Loucy (cell line): ENCODE data around the gene CDC34.

Source experiments
- H2AFZ ChIP-seq: fragments of 200-600 bp; sonication (generic); 2 replicates; pipeline ENCODE4 v1.6.0; 2016; ENCODE audit warnings: antibody characterized with exemption, mild to moderate bottlenecking, low read length, moderate library complexity
- H3F3A ChIP-seq: fragments of 200-600 bp; 2 replicates; pipeline ENCODE4 v1.6.0; 2016; ENCODE audit warnings: antibody characterized with exemption, low read depth, mild to moderate bottlenecking
- H3K27me3 ChIP-seq: fragments of 200-600 bp; sonication (generic); 2 replicates; pipeline ENCODE4 v1.6.1; 2014; ENCODE audit warnings: low read length, mild to moderate bottlenecking; ENCODE audit not compliant: insufficient read depth, poor library complexity, severe bottlenecking
- H3K36me3 ChIP-seq: fragments of 200-600 bp; sonication (generic); 2 replicates; pipeline ENCODE4 v1.6.1; 2016; ENCODE audit warnings: low read length; ENCODE audit not compliant: insufficient read depth
- H3K4me1 ChIP-seq: fragments of 200-600 bp; sonication (generic); 2 replicates; pipeline ENCODE4 v1.5.1; 2014; ENCODE audit warnings: low read length, mild to moderate bottlenecking; ENCODE audit not compliant: insufficient read depth, poor library complexity, severe bottlenecking
- H3K4me2 ChIP-seq: fragments of 200-600 bp; sonication (generic); 2 replicates; pipeline ENCODE4 v1.6.0; 2014; ENCODE audit warnings: antibody characterized with exemption, low read length, low read depth, mild to moderate bottlenecking; ENCODE audit not compliant: poor library complexity, severe bottlenecking
- H3K4me3 ChIP-seq: fragments of 200-600 bp; sonication (generic); 2 replicates; pipeline ENCODE4 v1.5.1; 2014; ENCODE audit warnings: low read length, mild to moderate bottlenecking, mixed read lengths; ENCODE audit not compliant: poor library complexity, severe bottlenecking
- H3K79me2 ChIP-seq: fragments of 200-600 bp; sonication (generic); 2 replicates; pipeline ENCODE4 v1.6.1; 2014; ENCODE audit warnings: low read length; ENCODE audit not compliant: insufficient read depth
- H3K9ac ChIP-seq: fragments of 200-600 bp; sonication (generic); 2 replicates; pipeline ENCODE4 v1.6.0; 2014; ENCODE audit warnings: mild to moderate bottlenecking, low read depth, low read length, moderate library complexity; ENCODE audit not compliant: poor library complexity, severe bottlenecking
- H3K9me2 ChIP-seq: fragments of 200-600 bp; sonication (generic); replicated peaks from 2 replicates; pipeline ENCODE4 v1.6.1; 2016; ENCODE audit warnings: low read depth, low read length, mixed read lengths
- H3K9me3 ChIP-seq: fragments of 200-600 bp; sonication (generic); 2 replicates; pipeline ENCODE4 v1.6.1; 2014; ENCODE audit warnings: mild to moderate bottlenecking, antibody characterized with exemption, low read length, low read depth; ENCODE audit not compliant: insufficient read depth
- H4K20me1 ChIP-seq: fragments of 200-600 bp; sonication (generic); 2 replicates; pipeline ENCODE4 v1.6.0; 2014; ENCODE audit warnings: antibody characterized with exemption, low read length, mild to moderate bottlenecking; ENCODE audit not compliant: insufficient read depth, poor library complexity, severe bottlenecking
- EZH2phosphoT487 ChIP-seq: fragments of 200-600 bp; IDR thresholded peaks from 2 replicates; pipeline ENCODE4 v1.6.1; 2018; ENCODE audit warnings: antibody characterized with exemption, mild to moderate bottlenecking, moderate library complexity, borderline replicate concordance
- TF ChIP-seq, protein P1 (sequence below): fragments of 200-600 bp; sonication (generic); conservative IDR thresholded peaks from 2 replicates; pipeline ENCODE4 v1.5.1; 2014; ENCODE audit warnings: mild to moderate bottlenecking, antibody characterized with exemption, low read length

Gene CDC34

DNA sequence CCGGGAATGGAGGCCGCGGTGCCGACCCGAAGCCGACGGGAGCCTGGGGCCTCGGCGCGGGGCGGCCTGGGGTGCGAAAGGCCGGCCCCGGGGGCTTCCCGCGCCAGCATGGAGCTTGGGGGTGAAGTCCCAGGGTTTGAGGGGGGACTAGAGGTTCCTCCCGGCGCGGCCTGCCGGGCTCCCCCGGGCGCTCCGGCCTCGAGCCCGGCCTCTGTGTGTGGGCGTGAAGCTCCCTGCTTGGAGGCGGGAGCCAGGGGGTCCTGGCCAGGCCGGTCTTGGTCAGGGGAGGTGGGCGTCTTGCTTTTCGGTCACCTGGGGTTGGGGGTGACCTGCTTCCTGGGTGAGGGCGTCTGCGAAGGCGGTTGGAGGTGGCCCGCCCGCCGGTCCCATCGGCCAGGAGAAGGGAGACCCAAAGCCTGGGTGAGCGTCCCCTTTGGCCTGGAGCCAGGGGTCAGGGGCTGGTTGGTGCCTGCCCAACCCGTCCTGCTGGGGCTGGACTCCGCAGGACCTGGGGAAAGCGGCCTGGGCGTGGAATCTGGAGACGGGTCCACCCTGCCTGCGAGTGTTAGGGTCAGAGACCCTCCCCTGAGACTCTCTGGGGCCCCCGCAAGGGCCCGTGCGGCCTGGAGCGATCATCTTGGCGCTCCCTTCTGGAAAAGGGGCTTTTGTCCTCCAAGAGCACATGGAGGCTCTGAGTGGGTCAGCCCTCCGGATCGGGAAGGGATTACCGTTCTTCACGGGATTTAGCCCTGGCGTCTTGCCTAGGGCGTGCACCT, 41.4 kb downstream of the CDC34 start:
- Histone ChIP-seq H3K4me2 (peak overlapping the region; percentile 81), H3K9me2 (no peaks in the 10 kb centered on the region), H3K9me3 (no peaks in the 10 kb centered on the region), H2AFZ (peak overlapping the region; percentile 70), H3K4me1 (peaks cover 27% of the 10 kb centered on the region), H4K20me1 (peaks cover 52% of the 10 kb centered on the region), H3K79me2 (peaks cover 55% of the 10 kb centered on the region), H3K36me3 (no peaks in the 10 kb centered on the region), H3K27me3 (peaks cover 6% of the 10 kb centered on the region), H3K9ac (peak overlapping the region; percentile 100), H3F3A (peaks cover 11% of the 10 kb centered on the region), H3K4me3 (peak overlapping the region; percentile 99)
- TF ChIP-seq, protein P1, sequence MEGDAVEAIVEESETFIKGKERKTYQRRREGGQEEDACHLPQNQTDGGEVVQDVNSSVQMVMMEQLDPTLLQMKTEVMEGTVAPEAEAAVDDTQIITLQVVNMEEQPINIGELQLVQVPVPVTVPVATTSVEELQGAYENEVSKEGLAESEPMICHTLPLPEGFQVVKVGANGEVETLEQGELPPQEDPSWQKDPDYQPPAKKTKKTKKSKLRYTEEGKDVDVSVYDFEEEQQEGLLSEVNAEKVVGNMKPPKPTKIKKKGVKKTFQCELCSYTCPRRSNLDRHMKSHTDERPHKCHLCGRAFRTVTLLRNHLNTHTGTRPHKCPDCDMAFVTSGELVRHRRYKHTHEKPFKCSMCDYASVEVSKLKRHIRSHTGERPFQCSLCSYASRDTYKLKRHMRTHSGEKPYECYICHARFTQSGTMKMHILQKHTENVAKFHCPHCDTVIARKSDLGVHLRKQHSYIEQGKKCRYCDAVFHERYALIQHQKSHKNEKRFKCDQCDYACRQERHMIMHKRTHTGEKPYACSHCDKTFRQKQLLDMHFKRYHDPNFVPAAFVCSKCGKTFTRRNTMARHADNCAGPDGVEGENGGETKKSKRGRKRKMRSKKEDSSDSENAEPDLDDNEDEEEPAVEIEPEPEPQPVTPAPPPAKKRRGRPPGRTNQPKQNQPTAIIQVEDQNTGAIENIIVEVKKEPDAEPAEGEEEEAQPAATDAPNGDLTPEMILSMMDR: no peak
- TF ChIP-seq EZH2phosphoT487: no peak

DNA sequence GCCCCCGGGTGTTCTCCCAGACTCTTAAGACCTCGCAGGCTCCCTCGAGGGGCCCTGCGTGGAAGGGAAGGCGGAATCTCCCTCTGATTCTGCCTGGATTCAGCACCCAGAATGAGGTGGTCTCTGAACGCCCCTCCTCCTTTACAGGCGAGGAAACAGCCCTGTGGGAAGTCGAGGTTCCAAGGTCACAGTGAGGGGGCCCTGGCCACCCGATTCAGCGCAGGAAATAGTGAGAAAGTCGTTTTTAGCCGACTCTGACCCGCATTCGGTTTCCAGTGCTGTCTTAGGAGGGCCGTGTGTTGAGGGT, 41.9 kb downstream of the CDC34 start:
- peaks cover 57% of the 10 kb centered on the region for H4K20me1 ChIP-seq

DNA sequence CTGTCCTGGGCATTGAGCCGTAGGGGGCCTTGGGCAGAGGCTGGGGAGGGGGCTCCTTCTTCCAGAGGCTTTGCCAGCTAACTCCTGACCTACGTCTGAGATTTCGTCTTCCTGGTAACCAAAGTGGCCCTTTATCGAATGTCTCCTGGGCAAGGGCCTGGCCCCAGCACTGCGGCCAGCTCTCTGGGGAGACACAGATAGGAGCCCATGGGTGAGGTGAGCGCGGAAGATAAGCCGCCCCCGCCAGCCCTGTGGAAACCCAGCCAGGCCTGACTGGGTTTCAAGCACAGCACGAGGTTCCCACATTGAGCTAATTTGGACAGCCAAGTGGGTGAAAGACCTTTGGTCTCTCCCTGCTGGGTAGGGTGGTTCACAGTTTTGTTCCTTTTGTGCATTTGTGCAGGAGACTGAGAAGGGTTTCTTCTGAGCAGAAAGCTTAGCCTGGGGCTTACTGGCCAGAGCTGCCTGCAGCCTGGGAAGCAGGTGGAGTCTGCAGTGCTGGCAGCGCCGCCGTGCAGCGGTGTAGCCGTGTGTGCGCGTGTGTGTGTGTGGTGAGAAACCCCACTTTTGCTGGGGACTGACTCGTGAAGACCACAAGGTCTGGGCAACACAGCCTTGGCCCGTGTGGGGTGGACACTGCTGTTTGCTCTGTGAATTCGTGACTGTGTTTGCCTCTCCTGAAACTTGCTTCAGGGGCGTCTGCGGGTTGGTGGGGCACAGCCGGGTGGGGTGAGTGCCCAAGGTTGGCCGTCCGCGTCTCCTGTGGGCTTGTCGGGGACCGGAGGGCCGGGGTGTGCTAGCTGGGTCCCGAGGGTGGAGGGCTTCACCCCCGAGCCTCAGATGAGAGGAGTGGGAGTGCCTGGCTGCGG, 43.3 kb downstream of the CDC34 start:
- peak overlapping the region; percentile 99 for H3K4me3 ChIP-seq
- H3K4me1 ChIP-seq: peaks cover 27% of the 10 kb centered on the region
- H3F3A ChIP-seq: peaks cover 11% of the 10 kb centered on the region
- no peak overlapping the region for H2AFZ ChIP-seq
- TF ChIP-seq, protein P1: no peak
- no peak for TF ChIP-seq EZH2phosphoT487
- peaks cover 69% of the 10 kb centered on the region for H4K20me1 ChIP-seq
- peaks cover 74% of the 10 kb centered on the region for H3K79me2 ChIP-seq
- H3K4me2 ChIP-seq: peak overlapping the region; percentile 81
- peak overlapping the region; percentile 100 for H3K9ac ChIP-seq
- peaks cover 6% of the 10 kb centered on the region for H3K27me3 ChIP-seq
- H3K9me2 ChIP-seq: no peaks in the 10 kb centered on the region
- no peaks in the 10 kb centered on the region for H3K9me3 ChIP-seq
- peaks cover 10% of the 10 kb centered on the region; the same call in 1 of the 2 replicates for H3K36me3 ChIP-seq

More for the DNA sequence above, 41.9 kb downstream of the CDC34 start:
- Histone ChIP-seq H3K9ac (peak overlapping the region; percentile 100), H3K4me1 (peaks cover 27% of the 10 kb centered on the region), H3K79me2 (peaks cover 60% of the 10 kb centered on the region), H3K36me3 (peaks cover 5% of the 10 kb centered on the region; the same call in 1 of the 2 replicates), H3K27me3 (peaks cover 6% of the 10 kb centered on the region), H3K4me3 (peak overlapping the region; percentile 99), H3K9me3 (no peaks in the 10 kb centered on the region), H3K9me2 (no peaks in the 10 kb centered on the region), H3K4me2 (peak overlapping the region; percentile 81), H3F3A (peaks cover 11% of the 10 kb centered on the region), H2AFZ (no peak overlapping the region)
- TF ChIP-seq, protein P1: no peak
- no peak for TF ChIP-seq EZH2phosphoT487
